Calu3 (cell line): ENCODE measurements around the gene DMKN. TPM values are rescaled to one million over a fixed set of nuclear protein-coding genes. Genes with fewer than 3 reads are reported as not detected.

Source experiments
- BruUV-seq: library from RNA; stranded (reverse); fragments of 400-500 nt; replicated peaks from 2 replicates; lab custom pipeline; 2021; lab: Mats Ljungman, UMichigan
- CTCF ChIA-PET: fragments of 300-600 bp; sonication (Branson Sonifier 250); formaldehyde crosslinking; loops from one replicate; lab custom pipeline; 2022; ENCODE audit warnings: antibody characterized with exemption; lab: Charles Lee
- DNase-seq: peaks from one replicate; pipeline ENCODE4 v3.0.0; 2022
- H3K27ac Mint-ChIP-seq: one replicate; pipeline ENCODE4 v1.8.0; 2022; ENCODE audit warnings: mixed read lengths; ENCODE audit not compliant: unreplicated experiment
- H3K27me3 Mint-ChIP-seq: one replicate; pipeline ENCODE4 v1.8.0; 2022; ENCODE audit warnings: mixed read lengths; ENCODE audit not compliant: unreplicated experiment
- H3K36me3 Mint-ChIP-seq: one replicate; pipeline ENCODE4 v1.8.0; 2022; ENCODE audit warnings: mild to moderate bottlenecking, moderate library complexity, mixed read lengths; ENCODE audit not compliant: insufficient read depth, unreplicated experiment
- H3K4me1 Mint-ChIP-seq: one replicate; pipeline ENCODE4 v1.8.0; 2022; ENCODE audit warnings: mild to moderate bottlenecking, low read depth, mixed read lengths; ENCODE audit not compliant: unreplicated experiment
- H3K4me3 Mint-ChIP-seq: one replicate; pipeline ENCODE4 v1.8.0; 2022; ENCODE audit warnings: mild to moderate bottlenecking, low read depth, moderate library complexity, mixed read lengths; ENCODE audit not compliant: unreplicated experiment
- H3K9me3 Mint-ChIP-seq: one replicate; pipeline ENCODE4 v1.8.0; 2022; ENCODE audit warnings: low read depth, mixed read lengths; ENCODE audit not compliant: unreplicated experiment
- CTCF ChIP-seq: fragments of 200-600 bp; IDR thresholded peaks from one replicate; pipeline ENCODE4 v1.8.0; 2022; ENCODE audit warnings: antibody characterized with exemption; ENCODE audit not compliant: unreplicated experiment
- intact Hi-C: fragments of 100-400 bp; cut with micrococcal nuclease; formaldehyde crosslinking; loops from one replicate; pipeline ENCODE4 v1.10.0; 2022; ENCODE audit not compliant: unreplicated experiment
- total RNA-seq: library from RNA; stranded (reverse); gene quantifications from 2 replicates; pipeline ENCODE4 v1.2.3, GENCODE V29; 2022

The DMKN gene
- total RNA-seq, 1 experiment from 2014 or later = 224 TPM

GRCh38 chr19:35461060-35461459, 52.4 kb downstream of the DMKN start:
- H3K27me3 Mint-ChIP-seq = peaks cover 56% of the 10 kb centered on the region
- no peak for DNase-seq
- no peak for TF ChIP-seq CTCF
- CTCF ChIA-PET = interaction anchor here (1.1 kb wide), 1 partner anchor 30 kb away, joined by 8 read pairs; no protein-coding TSS in a partner anchor
- no TSS peak for BruUV-seq
- H3K4me3 Mint-ChIP-seq = no peak overlapping the region
- H3K36me3 Mint-ChIP-seq = no peaks in the 10 kb centered on the region
- H3K27ac Mint-ChIP-seq = no peak overlapping the region
- H3K9me3 Mint-ChIP-seq = no peaks in the 10 kb centered on the region
- peaks cover 39% of the 10 kb centered on the region for H3K4me1 Mint-ChIP-seq
- intact Hi-C loops = no loop called here

GRCh38 chr19:35460608-35461007, 52.8 kb downstream of the DMKN start:
- Mint-ChIP-seq H3K27me3 (peaks cover 52% of the 10 kb centered on the region), H3K36me3 (no peaks in the 10 kb centered on the region), H3K27ac (no peak overlapping the region), H3K9me3 (no peaks in the 10 kb centered on the region), H3K4me3 (no peak overlapping the region), H3K4me1 (peaks cover 39% of the 10 kb centered on the region)
- intact Hi-C loops = no loop called here
- no peak for TF ChIP-seq CTCF
- DNase-seq = no peak
- no TSS peak for BruUV-seq
- CTCF ChIA-PET = interaction anchor here (1.1 kb wide), 1 partner anchor 29 kb away, joined by 8 read pairs; no protein-coding TSS in a partner anchor

GRCh38 chr19:35459414-35460082, 53.9 kb downstream of the DMKN start:
- Mint-ChIP-seq H3K4me1 (peaks cover 39% of the 10 kb centered on the region), H3K9me3 (no peaks in the 10 kb centered on the region), H3K27ac (no peak overlapping the region), H3K27me3 (peaks cover 41% of the 10 kb centered on the region), H3K4me3 (no peak overlapping the region), H3K36me3 (no peaks in the 10 kb centered on the region)
- CTCF ChIA-PET = interaction anchor here (1.1 to 1.3 kb wide), 3 partner anchors 9 to 39 kb away, joined by 3 read pairs; no protein-coding TSS in a partner anchor
- no peak for TF ChIP-seq CTCF
- intact Hi-C loops = no loop called here
- BruUV-seq = no TSS peak
- peak; percentile 11 for DNase-seq

- Mint-ChIP-seq H3K27me3 (peaks cover 36% of the 10 kb centered on the region), H3K4me3 (no peak overlapping the region), H3K36me3 (no peaks in the 10 kb centered on the region), H3K9me3 (no peaks in the 10 kb centered on the region), H3K27ac (no peak overlapping the region), H3K4me1 (peaks cover 39% of the 10 kb centered on the region)
- TF ChIP-seq CTCF = no peak
- BruUV-seq = no TSS peak
- intact Hi-C loops = no loop called here
- DNase-seq = peak; percentile 56
- CTCF ChIA-PET = interaction anchor here (0.6 to 1.3 kb wide), 4 partner anchors 9 to 144 kb away, joined by 3 read pairs; no protein-coding TSS in a partner anchor
These were observed 54.6 kb downstream of the DMKN start for GRCh38 chr19:35458731-35459391.
